ENCODE measurements around the gene TBCB.
"Not testable (repeated sequence)": the region's sequence is repeated elsewhere in the genome, so short reads cannot be mapped to it uniquely, and the experiment has no call there.

TBCB gene, protein sequence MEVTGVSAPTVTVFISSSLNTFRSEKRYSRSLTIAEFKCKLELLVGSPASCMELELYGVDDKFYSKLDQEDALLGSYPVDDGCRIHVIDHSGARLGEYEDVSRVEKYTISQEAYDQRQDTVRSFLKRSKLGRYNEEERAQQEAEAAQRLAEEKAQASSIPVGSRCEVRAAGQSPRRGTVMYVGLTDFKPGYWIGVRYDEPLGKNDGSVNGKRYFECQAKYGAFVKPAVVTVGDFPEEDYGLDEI

DNA sequence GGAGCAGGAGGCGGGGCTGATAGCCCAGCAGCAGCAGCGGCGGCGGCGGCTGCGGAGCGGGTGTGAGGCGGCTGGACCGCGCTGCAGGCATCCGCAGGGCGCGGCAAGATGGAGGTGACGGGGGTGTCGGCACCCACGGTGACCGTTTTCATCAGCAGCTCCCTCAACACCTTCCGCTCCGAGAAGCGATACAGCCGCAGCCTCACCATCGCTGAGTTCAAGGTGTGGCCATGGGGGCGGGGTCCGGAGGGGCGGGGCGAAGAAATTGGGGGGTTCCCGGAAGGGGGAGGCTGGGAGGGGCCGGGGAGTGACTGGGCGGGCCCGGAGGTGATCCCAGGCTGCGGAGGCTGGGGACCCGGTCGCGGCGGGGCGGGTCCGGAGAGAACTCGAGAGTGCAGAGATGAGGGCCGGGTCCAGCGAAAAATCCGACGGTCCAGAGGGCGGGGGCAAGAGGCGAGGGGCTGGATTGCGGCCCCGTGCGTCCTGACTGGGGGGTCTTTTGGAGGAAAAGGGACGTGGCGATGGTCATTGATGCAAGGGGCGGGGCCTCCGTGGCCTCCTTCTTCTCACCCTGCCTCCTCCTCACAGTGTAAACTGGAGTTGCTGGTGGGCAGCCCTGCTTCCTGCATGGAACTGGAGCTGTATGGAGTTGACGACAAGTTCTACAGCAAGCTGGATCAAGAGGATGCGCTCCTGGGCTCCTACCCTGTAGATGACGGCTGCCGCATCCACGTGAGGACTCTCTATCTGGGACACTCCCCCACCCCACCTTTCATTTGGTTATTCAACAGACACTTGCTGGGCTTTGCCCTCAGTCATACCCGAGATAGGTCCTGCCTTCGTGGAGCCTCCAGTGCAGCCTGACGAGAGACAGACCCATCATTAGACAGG is at the start of gene TBCB:
TBCB (plus strand) TSS at position 16 of the 891 bp plus-strand sequence; CDS start at position 109, 93 bp downstream.
- DNase-seq (ENCODE audit: low read depth in 2 of 2): peak; percentile 89 to 91

DNA sequence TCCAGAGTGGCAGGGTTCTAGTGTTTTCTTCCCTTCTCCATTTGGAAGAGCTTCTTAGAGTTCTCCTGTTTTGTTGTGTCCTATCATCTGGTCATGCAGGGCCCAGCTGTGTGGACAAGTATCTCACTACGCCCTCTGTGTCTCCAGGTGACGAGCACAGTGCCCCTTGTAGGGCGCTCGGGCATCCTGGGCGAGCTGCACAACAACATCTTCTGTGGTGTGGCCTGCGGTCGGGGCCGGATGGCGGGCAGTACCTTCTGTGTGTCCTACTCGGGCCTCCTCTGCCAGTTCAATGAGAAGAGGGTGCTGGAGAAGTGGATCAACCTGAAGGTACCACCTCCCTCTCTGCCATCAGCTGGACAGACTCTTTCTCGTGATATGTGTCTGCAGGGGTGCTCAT is 47.6 kb upstream of the TBCB start:
- no peak for DNase-seq (ENCODE audit: low read depth in 2 of 2)

DNA sequence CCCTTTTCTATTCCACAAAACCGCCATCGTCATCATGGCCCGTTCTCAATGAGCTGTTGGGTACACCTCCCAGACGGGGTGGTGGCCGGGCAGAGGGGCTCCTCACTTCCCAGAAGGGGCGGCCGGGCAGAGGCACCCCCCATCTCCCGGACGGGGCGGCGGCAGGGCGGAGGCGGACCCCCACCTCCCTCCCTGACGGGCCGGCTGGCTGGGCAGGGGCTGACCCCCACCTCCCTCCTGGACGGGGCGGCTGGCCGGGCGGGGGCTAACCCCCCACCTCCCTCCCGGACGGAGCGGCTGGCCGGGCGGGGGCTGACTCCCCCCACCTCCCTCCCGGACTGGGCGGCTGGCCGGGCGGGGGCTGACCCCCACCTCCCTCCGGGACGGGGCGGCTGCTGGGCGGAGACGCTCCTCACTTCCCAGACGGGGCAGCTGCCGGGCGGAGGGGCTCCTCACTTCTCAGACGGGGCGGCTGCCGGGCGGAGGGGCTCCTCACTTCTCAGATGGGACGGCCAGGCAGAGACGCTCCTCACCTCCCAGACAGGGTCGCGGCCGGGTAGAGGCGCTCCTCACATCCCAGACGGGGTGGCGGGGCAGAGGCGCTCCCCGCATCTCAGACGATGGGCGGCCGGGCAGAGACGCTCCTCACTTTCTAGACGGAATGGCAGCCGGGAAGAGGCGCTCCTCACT is 46.3 kb upstream of the TBCB start:
- DNase-seq (ENCODE audit: low read depth in 2 of 2): not testable (repeated sequence)

DNA sequence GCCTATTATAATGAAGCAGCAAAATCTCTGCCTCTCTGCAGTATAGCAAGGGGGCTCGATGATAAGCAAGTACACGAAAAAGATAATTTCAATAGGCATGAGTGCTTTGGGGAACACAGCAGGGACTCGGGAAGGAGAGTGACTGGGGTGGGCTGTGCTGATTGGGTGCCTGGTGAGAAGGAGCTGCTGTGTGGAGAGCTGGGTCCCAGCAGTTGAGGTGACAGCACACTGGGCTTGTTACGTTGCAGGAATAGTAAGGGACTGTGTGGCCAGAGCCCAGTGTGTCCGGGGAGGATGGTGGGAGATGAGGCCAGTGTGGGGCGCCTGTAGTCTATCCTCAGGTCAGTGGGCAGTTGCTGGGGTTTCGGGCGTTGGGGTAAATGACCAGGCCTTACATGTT is 43.2 kb upstream of the TBCB start:
- DNase-seq (ENCODE audit: low read depth in 2 of 2): no peak

DNA sequence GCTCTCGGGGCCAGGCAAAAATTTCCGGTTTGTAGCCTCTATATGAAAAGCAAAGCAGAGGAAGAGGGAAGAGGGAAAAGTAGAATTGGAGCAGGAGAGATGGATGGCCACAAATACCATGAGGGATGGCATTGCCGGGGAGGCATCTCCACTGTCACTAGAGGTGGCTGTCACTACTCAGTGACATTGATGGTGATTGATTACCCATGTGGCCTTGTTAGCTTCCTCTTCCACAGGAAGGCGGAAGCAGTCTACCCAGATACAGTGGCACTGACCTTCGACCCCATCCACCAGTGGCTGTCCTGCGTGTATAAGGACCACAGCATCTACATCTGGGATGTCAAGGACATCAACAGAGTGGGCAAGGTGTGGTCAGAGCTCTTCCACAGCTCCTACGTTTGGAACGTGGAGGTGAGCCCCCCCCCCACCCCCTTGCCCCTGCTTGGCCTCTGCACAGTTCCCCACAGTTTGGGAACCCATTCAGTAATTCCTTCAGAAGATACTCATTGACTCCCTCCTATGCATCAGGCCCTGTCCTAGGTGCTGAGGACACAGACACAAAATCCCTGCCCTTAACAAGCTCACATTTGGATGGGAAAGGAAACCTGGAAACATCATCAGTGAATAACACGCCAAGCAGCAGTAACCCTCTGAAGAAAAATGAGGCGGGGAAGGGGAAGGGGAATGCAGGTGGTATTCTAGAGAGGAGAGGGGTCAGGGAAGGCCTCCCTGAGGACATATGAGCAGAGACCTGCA is 42.0 kb upstream of the TBCB start:
- no peak for DNase-seq (ENCODE audit: low read depth in 2 of 2)

DNA sequence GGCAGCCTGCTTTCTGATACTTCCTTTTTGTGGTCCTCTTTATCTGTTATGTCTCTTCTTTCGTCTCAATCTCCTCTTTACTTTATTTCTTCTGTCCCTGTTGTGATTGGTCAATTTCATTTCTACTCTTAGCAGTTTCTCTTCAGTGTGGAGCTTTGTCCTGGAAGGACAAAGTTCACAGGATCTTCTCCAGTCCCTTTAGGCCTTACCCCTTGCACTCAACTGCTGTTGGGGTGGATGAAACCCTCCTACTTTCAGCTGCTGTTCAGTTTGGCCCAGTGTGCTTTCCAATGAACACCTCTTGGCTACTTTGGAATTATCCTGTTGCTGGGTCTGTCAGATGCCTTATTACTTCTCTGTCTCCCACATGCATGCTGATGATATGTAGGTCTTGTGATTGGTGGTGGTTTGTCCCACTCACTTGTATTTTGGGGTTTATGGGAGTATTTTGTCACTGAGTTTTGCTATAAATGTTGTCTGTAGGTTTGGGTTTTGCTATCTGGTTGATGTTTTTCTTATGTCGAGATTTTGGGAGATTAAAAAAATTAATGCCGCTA is 35.8 kb upstream of the TBCB start:
- DNase-seq (ENCODE audit: low read depth in 2 of 2): no peak

DNA sequence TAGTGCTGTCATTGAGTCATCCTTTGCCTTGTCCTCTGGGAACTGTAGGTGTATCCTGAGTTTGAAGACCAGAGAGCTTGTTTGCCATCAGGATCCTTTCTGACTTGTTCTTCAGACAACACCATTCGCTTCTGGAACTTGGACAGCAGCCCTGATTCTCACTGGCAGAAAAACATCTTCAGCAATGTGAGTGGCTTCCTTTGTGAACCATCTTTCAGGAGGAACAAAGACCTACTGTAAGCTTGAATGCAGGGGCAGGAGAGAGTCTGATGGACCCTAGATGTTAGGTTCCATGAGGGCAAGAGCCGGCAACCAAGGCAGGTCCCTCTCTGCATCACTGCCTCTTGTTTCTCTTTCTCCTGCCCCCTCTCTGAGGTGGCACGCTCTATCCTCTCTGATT is 33.9 kb upstream of the TBCB start:
- no peak for DNase-seq (ENCODE audit: low read depth in 2 of 2)

DNA sequence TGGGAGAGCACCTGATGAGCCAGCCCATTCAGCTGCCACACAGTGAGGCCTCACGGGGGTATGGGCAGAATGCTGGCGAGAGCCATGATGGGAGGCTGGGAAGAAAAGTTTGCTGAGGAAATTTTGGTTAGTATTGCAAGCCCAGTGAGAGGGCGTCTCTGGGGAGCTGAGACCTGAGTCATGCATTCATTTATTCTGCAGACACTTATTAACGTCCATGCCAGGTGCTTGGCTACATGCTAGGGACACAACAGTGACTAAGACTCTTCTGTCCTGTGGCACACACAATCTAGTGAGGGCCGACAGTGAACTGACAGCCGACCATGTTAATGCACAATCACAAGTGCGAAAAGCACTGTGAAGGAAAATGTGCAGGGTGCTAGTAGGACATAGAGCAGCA is 33.4 kb upstream of the TBCB start:
- no peak for DNase-seq (ENCODE audit: low read depth in 2 of 2)

DNA sequence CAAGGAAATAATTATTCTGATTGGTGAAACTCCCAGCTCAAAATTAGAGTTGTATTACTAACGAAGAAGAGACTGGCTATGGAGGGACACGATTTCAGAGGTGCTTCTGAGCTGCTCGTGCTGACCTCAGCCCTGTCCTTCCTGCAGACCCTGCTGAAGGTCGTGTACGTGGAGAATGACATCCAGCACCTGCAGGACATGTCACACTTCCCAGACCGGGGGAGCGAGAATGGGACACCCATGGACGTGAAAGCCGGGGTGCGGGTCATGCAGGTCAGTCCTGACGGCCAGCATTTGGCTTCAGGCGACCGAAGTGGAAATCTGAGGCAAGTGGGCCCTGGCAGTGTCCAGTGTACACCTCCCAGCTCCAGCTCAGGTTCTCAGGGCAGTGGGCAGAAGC is 32.4 kb upstream of the TBCB start:
- DNase-seq (ENCODE audit: low read depth in 2 of 2): no peak

DNA sequence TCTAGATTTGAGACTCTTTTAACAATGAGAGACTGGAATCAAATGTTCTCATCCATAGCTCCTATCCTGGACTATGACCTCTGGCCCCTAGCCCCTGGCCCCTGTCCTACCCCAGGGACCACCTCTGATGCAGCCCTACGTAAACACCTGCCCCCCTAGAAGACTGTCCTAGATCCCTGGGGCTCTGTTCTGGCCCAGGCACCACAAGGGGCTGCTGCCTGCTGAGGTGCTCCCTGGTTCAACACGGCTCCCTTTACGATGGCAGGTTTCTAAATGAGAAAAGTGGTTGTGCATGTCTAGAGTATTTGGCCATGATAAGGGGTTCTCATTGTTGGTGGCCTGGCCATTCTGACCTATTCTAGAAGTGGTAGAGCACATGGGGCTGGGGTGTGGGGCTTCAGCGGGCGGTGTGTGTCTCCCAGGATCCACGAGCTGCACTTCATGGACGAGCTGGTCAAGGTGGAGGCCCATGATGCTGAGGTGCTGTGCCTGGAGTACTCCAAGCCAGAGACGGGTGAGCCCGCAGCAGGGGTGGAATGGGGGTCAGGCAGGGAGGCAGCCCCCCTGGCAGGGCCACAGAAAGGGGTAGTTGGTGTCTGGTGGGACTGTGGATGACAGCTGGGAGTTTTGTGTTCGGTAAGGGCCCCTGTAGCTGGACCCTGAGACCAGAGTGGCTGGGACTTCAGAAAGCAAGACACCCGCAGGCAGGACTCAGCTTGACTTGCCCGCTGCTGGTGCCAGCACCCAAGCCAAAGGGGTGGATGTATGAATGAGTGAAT is 30.8 kb upstream of the TBCB start:
- DNase-seq (ENCODE audit: low read depth in 2 of 2): no peak

DNA sequence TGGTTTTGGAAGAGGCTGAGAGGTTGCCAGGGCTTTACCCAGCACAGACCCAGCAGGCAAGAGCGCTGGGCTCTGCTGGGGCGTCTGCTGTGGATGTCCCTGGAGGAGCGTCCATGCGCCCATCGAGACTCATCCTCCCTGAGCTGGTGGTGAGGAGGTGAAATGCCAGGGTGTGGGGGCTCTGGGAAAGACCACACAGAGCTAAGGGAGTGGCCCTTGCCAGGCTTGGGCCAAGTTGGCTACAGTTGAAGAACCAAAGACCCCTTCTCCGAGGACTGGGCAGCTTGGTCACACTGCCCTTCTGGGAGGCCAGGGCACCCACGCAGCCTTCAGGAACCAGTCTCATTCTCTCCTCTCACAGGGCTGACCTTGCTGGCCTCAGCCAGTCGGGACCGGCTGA is 28.9 kb upstream of the TBCB start:
- no peak for DNase-seq (ENCODE audit: low read depth in 2 of 2)

DNA sequence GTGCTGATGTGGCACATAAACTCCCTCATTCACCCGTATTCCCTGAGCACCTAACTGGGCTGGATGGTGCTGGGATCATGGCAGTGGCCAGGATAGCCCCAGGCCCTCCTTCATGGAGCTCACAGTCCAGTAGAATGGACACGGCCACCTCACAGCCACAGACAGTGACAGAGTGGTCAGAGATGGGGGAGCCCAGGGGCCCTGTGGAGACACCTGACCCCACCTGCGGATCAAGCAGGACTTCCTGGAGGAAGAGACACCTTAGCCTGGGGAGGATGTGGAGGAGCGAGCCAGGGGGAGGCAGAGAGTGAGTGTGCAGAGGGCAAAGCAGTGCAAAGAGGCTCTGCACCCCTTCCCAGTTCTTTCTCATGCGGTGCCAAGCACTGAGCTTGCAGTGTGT is 25.4 kb upstream of the TBCB start:
- DNase-seq (ENCODE audit: low read depth in 2 of 2): no peak

DNA sequence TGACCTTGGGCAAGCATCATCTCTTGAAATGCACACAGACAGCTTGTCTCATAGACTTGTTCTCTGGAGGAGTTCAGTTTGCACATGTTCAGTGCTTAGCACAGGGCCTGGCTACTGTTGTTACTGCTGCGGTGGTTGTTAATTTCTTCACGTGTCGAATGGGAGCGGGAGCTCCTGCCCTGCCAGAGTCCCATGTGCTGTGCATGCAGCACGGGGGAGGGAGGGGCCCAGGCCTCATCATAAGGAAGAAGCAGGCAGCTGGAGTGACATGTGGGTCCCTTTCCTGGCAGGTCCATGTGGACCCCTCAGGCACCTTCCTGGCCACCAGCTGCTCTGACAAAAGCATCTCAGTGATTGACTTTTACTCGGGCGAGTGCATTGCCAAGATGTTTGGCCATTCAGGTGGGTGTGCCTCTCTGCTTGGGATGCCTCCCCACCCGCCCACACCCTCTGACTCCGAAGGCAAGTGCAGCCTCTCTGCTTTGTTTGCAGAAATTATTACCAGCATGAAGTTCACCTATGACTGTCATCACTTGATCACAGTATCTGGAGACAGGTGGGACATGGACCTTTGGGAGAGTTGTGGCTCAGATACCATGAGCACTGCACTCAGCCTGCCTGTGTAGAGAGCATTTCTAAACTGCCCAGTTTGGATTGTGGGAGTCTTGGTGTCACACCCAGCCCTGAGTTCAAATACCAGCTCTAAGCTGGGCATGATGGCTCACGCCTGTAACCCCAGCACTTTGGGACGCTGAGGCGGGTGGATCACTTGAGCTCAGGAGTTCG is 24.2 kb upstream of the TBCB start:
- DNase-seq (ENCODE audit: low read depth in 2 of 2): no peak

DNA sequence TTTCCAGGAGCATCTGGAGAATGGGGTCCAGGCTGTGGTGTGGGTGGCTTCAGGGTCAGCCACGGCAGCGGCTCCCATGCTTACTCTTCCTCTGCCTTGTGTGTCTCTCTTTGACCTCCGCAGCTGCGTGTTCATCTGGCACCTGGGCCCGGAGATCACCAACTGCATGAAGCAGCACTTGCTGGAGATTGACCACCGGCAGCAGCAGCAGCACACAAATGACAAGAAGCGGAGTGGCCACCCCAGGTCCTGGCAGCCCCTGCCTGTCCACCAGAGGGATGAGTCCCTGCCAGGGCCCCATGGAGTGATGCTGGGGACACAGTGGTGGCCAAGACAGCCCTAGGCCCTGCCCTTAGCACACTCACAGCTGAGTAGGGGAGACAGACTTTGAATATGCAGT is 22.7 kb upstream of the TBCB start:
- no peak for DNase-seq (ENCODE audit: low read depth in 2 of 2)

DNA sequence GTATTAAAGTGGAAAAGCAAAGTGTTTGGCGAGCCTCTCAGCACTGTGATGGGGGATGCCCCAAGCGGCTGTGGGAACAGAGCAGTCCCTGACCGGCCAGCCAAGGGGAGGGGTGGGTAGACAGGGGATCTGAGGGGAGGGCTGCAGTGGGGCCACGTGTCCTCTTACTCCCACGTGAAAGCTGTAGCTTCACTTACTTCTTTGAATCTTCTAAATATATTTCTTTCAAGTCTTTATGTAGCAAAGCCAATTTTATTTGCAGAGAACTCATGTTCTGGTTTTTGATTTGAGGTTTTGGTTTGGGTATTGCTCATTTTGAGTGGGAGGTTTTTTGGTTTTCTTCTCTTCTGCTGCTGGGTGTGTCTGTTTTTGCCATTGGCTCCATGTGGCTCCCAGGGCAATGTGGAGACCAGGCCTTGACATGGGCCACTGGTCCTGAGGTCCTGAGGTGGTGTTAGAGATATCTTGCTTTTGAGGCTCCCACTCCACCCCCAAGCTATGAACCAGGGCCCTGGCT is 22.1 kb upstream of the TBCB start:
- no peak for DNase-seq (ENCODE audit: low read depth in 2 of 2)

DNA sequence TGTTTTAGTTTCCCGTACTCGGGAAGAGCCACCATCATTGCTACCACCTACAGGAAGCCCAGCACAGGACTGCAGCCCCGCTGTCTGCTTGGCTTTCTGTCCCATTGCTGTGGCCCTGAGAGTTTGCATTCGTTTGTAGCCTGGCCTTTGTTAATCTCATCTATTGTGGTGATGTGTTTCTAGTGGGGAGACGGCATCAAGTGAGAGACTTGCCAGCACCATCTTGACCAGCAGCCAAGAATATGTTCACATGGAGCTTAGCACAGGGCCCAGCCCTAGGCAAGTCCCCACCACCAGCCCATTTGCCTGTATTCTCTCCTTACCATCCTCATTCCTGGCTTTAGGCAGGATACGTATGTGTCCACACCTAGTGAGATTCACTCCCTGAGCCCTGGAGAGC is 21.6 kb upstream of the TBCB start:
- DNase-seq (ENCODE audit: low read depth in 2 of 2): no peak

DNA sequence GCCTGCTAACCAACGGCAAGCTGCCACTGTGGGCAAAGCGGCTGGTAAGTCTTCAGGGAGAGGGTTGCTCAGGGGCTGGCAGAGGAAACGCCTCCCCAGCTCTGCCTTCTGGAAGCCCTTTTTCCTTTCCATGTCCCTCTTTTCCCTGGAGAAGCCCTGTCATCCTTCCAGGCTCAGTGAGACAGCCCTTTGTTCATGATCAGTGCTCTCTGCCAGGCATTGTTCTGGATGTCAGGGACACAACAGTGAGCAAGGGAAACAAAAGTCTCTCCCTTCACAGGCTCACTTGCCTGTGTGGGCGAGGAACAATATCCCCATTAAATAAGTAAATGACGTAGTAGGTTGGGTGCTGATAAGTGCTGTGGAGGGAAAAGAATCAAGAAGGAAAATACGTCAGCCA is 18.2 kb upstream of the TBCB start:
- DNase-seq (ENCODE audit: low read depth in 2 of 2): no peak

DNA sequence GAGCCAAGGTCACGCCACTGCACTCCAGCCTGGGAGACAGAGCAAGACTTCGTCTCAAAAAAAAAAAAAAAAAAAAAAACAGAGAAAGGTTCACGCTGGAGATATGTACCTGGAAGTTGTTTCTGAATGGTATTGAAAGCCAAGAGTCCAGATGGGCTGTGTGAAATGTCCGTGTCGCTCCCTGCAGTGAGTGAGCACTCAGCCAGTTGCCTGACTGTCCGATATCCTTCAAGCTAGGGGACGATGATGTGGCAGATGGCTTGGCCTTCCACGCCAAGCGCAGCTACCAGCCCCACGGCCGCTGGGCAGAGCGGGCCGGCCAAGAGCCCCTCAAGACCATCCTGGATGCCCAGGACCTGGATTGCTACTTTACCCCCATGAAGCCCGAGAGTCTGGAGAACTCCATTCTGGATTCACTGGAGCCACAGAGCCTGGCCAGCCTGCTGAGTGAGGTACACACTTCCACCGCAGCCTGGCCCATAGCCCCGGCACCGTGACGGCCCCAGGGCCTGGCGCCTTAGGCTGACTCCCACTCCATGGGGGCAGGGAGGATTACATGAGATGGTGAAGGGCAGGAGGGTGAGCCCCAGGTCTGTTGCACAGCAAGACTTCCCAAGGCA is 16.0 kb upstream of the TBCB start:
- no peak for DNase-seq (ENCODE audit: low read depth in 2 of 2)

DNA sequence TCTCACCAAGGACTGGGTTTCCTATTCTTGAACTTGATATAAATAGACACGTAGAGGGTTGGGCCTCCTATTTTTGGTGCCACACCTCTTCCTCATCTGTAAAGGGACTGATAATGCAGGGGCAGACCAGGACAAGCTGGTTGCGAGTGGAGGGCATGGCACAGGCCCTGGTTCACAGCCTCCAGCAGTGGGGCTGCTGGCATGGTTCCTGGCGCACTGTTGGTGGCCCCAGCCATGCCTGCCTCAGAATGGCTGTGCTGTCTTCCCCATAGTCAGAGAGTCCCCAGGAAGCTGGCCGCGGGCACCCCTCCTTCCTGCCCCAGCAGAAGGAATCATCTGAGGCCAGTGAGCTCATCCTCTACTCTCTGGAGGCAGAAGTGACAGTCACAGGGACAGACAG is 14.8 kb upstream of the TBCB start:
- no peak for DNase-seq (ENCODE audit: low read depth in 2 of 2)

Measured in activated CD4-positive, alpha-beta T cell treated with anti-CD3 and anti-CD28 coated beads for 24 hours (primary cell).